SK-N-SH treated with all-trans-retinoic acid at 6 μM for 48 hours (cell line): ENCODE results near the gene HOXC9.

ENCODE experiments used
- ESRRG ChIP-seq: fragments of 250-450 bp; sonication (Bioruptor Pico); IDR thresholded peaks from 2 replicates; pipeline ENCODE4 v1.6.1; 2021; ENCODE audit warnings: mild to moderate bottlenecking
- PATZ1 ChIP-seq: fragments of 250-450 bp; sonication (Bioruptor Pico); IDR thresholded peaks from 2 replicates; pipeline ENCODE4 v1.8.0; 2020; ENCODE audit warnings: mild to moderate bottlenecking, moderate library complexity, borderline replicate concordance
- PPARA ChIP-seq: fragments of 250-450 bp; sonication (Bioruptor Pico); IDR thresholded peaks from 2 replicates; pipeline ENCODE4 v1.5.0; 2020; ENCODE audit warnings: mild to moderate bottlenecking, borderline replicate concordance
- ZNF565 ChIP-seq: fragments of 450-650 bp; formaldehyde crosslinking; conservative IDR thresholded peaks from 2 replicates; pipeline ENCODE4 v1.5.0; 2020; ENCODE audit warnings: low read depth, mild to moderate bottlenecking, moderate library complexity

GRCh38 chr12:53987787-53988230 lies 12.2 kb upstream of the HOXC9 start:
- TF ChIP-seq ESRRG (no peak), PATZ1 (CRISPR knock-in tag) (no peak), PPARA (no peak), ZNF565 (CRISPR knock-in tag) (no peak)
